B cell (primary cell): ENCODE results near the gene STPG4. TPM values are rescaled to one million over a fixed set of nuclear protein-coding genes. Genes with fewer than 3 reads are reported as not detected.

Source experiments
- ATAC-seq: fragments of 200-7000 bp; cut with Tn5 transposase; one replicate; pipeline ENCODE4 v1.10.0; 2021; ENCODE audit warnings: low read depth, mild to moderate bottlenecking, moderate number of reproducible peaks, moderate library complexity
- CTCF ChIA-PET: fragments of 350-600 bp; sonication (Branson Sonifier 250); formaldehyde crosslinking; loops from one replicate; lab custom pipeline; 2021; ENCODE audit warnings: antibody characterized with exemption, inconsistent platforms; lab: Charles Lee
- POLR2A ChIA-PET: fragments of 350-600 bp; sonication (Branson Sonifier 250); formaldehyde crosslinking; loops from one replicate; lab custom pipeline; 2021; ENCODE audit warnings: antibody characterized with exemption; lab: Charles Lee
- DNase-seq: peaks from one replicate; pipeline ENCODE4 v3.0.0; 2013
- H2AFZ ChIP-seq: 2 replicates; pipeline ENCODE4 v1.6.1; 2012; ENCODE audit warnings: mild to moderate bottlenecking, low read depth, low read length; ENCODE audit not compliant: insufficient read depth, poor library complexity, severe bottlenecking
- H3K27ac ChIP-seq, 2 donors: 1 replicate in 1 of 2; 2 replicates in 1 of 2; pipeline ENCODE4 v1.5.1; 2012 to 2013; ENCODE audit warnings: low read length in 2 of 2, mild to moderate bottlenecking in 2 of 2, moderate library complexity in 1 of 2
- H3K27me3 ChIP-seq, 4 experiments: fragments of 200-600 bp in 1 of 4; sonication (generic) in 1 of 4; replicated peaks in 1 of 4; 1 replicate in 2 of 4; 2 replicates in 2 of 4; pipeline versions ENCODE4 v1.6.1 to v1.7.0; 2013 to 2016; ENCODE audit warnings: low read length in 3 of 4, mild to moderate bottlenecking in 2 of 4, mixed read lengths in 1 of 4, moderate library complexity in 1 of 4; ENCODE audit not compliant: insufficient read depth in 4 of 4, control insufficient read depth in 3 of 4; ENCODE audit errors: control extremely low read depth in 1 of 4
- H3K36me3 ChIP-seq, 2 experiments: replicated peaks in 1 of 2; 1 replicate in 1 of 2; 2 replicates in 1 of 2; pipeline versions ENCODE4 v1.6.1 to v1.7.1; 2013; ENCODE audit warnings: low read length in 1 of 2; ENCODE audit not compliant: insufficient read depth in 2 of 2, control insufficient read depth in 1 of 2; ENCODE audit errors: control extremely low read depth in 1 of 2, extremely low read depth in 1 of 2
- H3K4me1 ChIP-seq, 2 donors: fragments of 200-600 bp in 1 of 2; sonication (generic) in 1 of 2; 1 replicate in 1 of 2; 2 replicates in 1 of 2; pipeline versions ENCODE4 v1.5.1 to v1.6.1; 2013 to 2017; ENCODE audit warnings: low read length in 2 of 2; ENCODE audit not compliant: control insufficient read depth in 2 of 2, insufficient read depth in 2 of 2
- H3K4me2 ChIP-seq: replicated peaks from 2 replicates; pipeline ENCODE3; 2012; ENCODE audit warnings: mild to moderate bottlenecking, low read depth, low read length; ENCODE audit not compliant: poor library complexity, severe bottlenecking
- H3K4me3 ChIP-seq, 5 experiments: fragments of 200-600 bp in 1 of 5; sonication (generic) in 1 of 5; 1 replicate in 3 of 5; 2 replicates in 2 of 5; pipeline versions ENCODE4 v1.5.1 to v1.7.0; 2011 to 2016; ENCODE audit warnings: low read length in 4 of 5, mild to moderate bottlenecking in 4 of 5, low read depth in 2 of 5, control low read depth in 1 of 5, moderate library complexity in 1 of 5; ENCODE audit not compliant: insufficient read depth in 1 of 5; ENCODE audit errors: control extremely low read depth in 1 of 5, extremely low read depth in 1 of 5
- H3K79me2 ChIP-seq: fragments of 200-600 bp; sonication (generic); one replicate; pipeline ENCODE4 v1.6.0; 2016; ENCODE audit warnings: low read length; ENCODE audit not compliant: control insufficient read depth, insufficient read depth
- H3K9ac ChIP-seq: fragments of 200-600 bp; sonication (generic); 2 replicates; pipeline ENCODE4 v1.6.1; 2017; ENCODE audit warnings: mild to moderate bottlenecking, low read length, moderate library complexity
- H3K9me3 ChIP-seq, 3 donors: one replicate each; pipeline versions ENCODE4 v1.6.1 to v1.7.1; 2013; ENCODE audit warnings: low read length in 2 of 3; ENCODE audit not compliant: control insufficient read depth in 2 of 3, insufficient read depth in 1 of 3; ENCODE audit errors: control extremely low read depth in 1 of 3
- H4K20me1 ChIP-seq: 2 replicates; pipeline ENCODE4 v1.6.0; 2012; ENCODE audit warnings: mild to moderate bottlenecking, low read length; ENCODE audit not compliant: insufficient read depth, control insufficient read depth, poor library complexity, severe bottlenecking
- H3K27ac Mint-ChIP-seq: one replicate; pipeline ENCODE4 v1.8.0; 2021; ENCODE audit warnings: mixed read lengths
- H3K27me3 Mint-ChIP-seq: one replicate; pipeline ENCODE4 v1.8.0; 2021; ENCODE audit warnings: mixed read lengths
- H3K4me1 Mint-ChIP-seq: one replicate; pipeline ENCODE4 v1.8.0; 2021; ENCODE audit warnings: mixed read lengths
- H3K4me3 Mint-ChIP-seq: one replicate; pipeline ENCODE4 v1.8.0; 2021; ENCODE audit warnings: mixed read lengths
- H3K9me3 Mint-ChIP-seq: one replicate; pipeline ENCODE4 v1.8.0; 2022; ENCODE audit warnings: mixed read lengths; ENCODE audit not compliant: insufficient read depth
- EZH2 ChIP-seq: IDR thresholded peaks from 2 replicates; pipeline ENCODE4 v1.6.1; 2012; ENCODE audit warnings: borderline replicate concordance, low read depth, mild to moderate bottlenecking, moderate library complexity, low read length; ENCODE audit not compliant: insufficient read depth, poor library complexity, severe bottlenecking
- WGBS: methylation state at CpG from one replicate; pipeline ENCODE4 v1.1.5; 2013; ENCODE audit warnings: missing lambda C conversion rate; ENCODE audit not compliant: insufficient coverage; 5-methylcytosine and 5-hydroxymethylcytosine counted together
- intact Hi-C: fragments of 100-400 bp; cut with micrococcal nuclease; formaldehyde crosslinking; loops from one replicate; pipeline ENCODE4 v1.10.0; 2022
- polyA plus RNA-seq: library from polyadenylated mRNA; depleted of rRNA; stranded (reverse); fragments of >200 nt; gene quantifications from 2 replicates; pipeline ENCODE4 v1.2.3, GENCODE V29; 2012
- total RNA-seq, 2 donors: library from RNA; stranded (reverse); fragments of 120-200 nt in 1 of 2; gene quantifications; 1 replicate in 1 of 2; 2 replicates in 1 of 2; pipeline versions ENCODE4 v1.2.3 to v1.2.4, GENCODE V29; 2013 to 2022
- TF ChIP-seq, protein P1 (sequence below): fragments of 200-600 bp; IDR thresholded peaks from one replicate; pipeline ENCODE4 v1.8.0; 2022; ENCODE audit warnings: antibody characterized with exemption, mild to moderate bottlenecking

Gene STPG4
- total and polyA plus RNA-seq, 2 donors (not counting 1 experiment from before 2014, with no cell fraction given): 0.31 to 0.79 TPM

DNA sequence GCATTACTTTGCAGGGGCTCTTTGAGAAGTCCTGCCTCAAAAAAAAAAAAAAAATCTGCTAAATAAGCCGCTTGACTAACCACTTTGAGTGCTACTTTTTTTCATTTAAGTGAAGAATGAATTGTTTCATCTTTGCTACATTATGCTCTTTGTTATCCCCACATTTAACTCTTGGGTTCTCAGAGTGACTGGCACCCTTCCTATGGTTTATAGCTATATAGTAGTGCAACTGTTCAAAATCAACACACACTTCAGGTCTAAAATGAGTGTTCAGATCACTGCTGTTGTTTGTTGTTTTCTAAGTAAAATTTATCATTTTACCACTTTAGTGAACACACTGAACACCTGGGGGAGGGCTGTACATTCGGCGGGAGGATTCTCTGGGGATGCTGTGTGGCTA lies 13.6 kb downstream of the STPG4 start:
- intact Hi-C loops: no loop called here
- H3K4me3 Mint-ChIP-seq: no peak overlapping the region
- DNase-seq (no peak), ATAC-seq (no peak)
- no peak overlapping the region for H3K27ac ChIP-seq
- peaks cover 7% of the 10 kb centered on the region for H3K9me3 Mint-ChIP-seq
- H4K20me1 ChIP-seq: no peaks in the 10 kb centered on the region
- CTCF ChIA-PET: no interaction called here
- no peaks in the 10 kb centered on the region for H3K27me3 ChIP-seq
- no peak overlapping the region for H2AFZ ChIP-seq
- no peaks in the 10 kb centered on the region for H3K4me1 ChIP-seq
- whole genome bisulfite sequencing: 100% methylated on average over 1 of the region's 3 CpGs
- H3K4me3 ChIP-seq: no peak overlapping the region
- H3K79me2 ChIP-seq: no peaks in the 10 kb centered on the region
- POLR2A ChIA-PET: no interaction called here
- no peak overlapping the region for H3K9ac ChIP-seq
- TF ChIP-seq, protein P1, sequence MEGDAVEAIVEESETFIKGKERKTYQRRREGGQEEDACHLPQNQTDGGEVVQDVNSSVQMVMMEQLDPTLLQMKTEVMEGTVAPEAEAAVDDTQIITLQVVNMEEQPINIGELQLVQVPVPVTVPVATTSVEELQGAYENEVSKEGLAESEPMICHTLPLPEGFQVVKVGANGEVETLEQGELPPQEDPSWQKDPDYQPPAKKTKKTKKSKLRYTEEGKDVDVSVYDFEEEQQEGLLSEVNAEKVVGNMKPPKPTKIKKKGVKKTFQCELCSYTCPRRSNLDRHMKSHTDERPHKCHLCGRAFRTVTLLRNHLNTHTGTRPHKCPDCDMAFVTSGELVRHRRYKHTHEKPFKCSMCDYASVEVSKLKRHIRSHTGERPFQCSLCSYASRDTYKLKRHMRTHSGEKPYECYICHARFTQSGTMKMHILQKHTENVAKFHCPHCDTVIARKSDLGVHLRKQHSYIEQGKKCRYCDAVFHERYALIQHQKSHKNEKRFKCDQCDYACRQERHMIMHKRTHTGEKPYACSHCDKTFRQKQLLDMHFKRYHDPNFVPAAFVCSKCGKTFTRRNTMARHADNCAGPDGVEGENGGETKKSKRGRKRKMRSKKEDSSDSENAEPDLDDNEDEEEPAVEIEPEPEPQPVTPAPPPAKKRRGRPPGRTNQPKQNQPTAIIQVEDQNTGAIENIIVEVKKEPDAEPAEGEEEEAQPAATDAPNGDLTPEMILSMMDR: no peak
- no peak for TF ChIP-seq EZH2
- peaks cover 2 to 10% of the 10 kb centered on the region in 2 experiments for H3K36me3 ChIP-seq
- no peaks in the 10 kb centered on the region for H3K4me1 Mint-ChIP-seq
- H3K9me3 ChIP-seq: peaks cover 0 to 8% (median 4%) of the 10 kb centered on the region in 3 donors
- H3K27ac Mint-ChIP-seq: no peak overlapping the region
- no peak overlapping the region for H3K4me2 ChIP-seq
- H3K27me3 Mint-ChIP-seq: no peaks in the 10 kb centered on the region

DNA sequence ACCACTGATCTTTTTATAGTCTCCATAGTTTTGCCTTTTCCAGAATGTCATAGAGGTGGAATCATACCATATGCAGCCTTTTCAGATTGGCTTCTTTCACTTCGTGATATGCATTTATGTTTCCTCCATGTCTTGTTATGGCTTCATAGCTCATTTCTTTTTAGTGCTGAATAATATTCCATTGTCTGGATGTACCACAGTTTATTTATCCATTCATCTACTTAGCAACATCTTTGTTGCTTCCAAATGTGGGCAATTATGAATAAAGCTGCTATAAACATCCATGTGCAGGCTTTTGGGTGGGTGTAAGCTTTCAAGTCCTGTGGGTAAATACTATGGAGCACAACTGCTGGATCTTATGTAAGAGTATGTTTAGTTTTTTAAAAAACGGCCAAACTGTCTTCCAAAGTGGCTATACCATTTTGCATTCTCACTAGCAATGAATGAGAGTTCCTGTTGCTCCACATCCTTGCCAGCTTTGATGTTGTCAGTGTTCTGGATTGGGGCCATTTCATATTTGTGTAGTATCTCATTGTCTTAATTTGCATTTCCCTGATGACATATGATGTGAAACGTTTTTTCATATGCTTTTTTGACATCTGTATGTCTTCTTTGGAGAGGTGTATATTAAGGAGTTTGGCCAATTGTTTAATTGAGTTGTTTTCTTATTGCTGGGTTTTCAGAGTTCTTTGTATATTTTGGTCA lies 20.6 kb downstream of the STPG4 start:
- Histone ChIP-seq H3K4me3 (no peak overlapping the region), H2AFZ (no peak overlapping the region), H3K36me3 (no peaks in the 10 kb centered on the region), H3K27me3 (no peaks in the 10 kb centered on the region), H3K9ac (no peak overlapping the region), H3K27ac (no peak overlapping the region), H3K4me1 (no peaks in the 10 kb centered on the region), H3K4me2 (no peak overlapping the region), H3K79me2 (no peaks in the 10 kb centered on the region), H4K20me1 (no peaks in the 10 kb centered on the region), H3K9me3 (peaks cover 0 to 14% (median 9%) of the 10 kb centered on the region in 3 donors)
- no peak overlapping the region for H3K4me3 Mint-ChIP-seq
- no peaks in the 10 kb centered on the region for H3K4me1 Mint-ChIP-seq
- no peak for ATAC-seq
- H3K27ac Mint-ChIP-seq: no peak overlapping the region
- WGBS: no CpG with 5 or more reads among the region's 3 CpGs
- CTCF ChIA-PET: no interaction called here
- POLR2A ChIA-PET: no interaction called here
- DNase-seq: no peak
- peaks cover 18% of the 10 kb centered on the region for H3K9me3 Mint-ChIP-seq
- TF ChIP-seq EZH2: no peak
- TF ChIP-seq, protein P1: no peak
- H3K27me3 Mint-ChIP-seq: no peaks in the 10 kb centered on the region
- intact Hi-C loops: no loop called here
